ENCODE measurements around the gene TLE4. TPM values are rescaled to one million over a fixed set of nuclear protein-coding genes. Genes with fewer than 3 reads are reported as not detected.

The TLE4 gene
- total RNA-seq, 2 experiments from 2014 or later = 125 to 136 TPM

DNA sequence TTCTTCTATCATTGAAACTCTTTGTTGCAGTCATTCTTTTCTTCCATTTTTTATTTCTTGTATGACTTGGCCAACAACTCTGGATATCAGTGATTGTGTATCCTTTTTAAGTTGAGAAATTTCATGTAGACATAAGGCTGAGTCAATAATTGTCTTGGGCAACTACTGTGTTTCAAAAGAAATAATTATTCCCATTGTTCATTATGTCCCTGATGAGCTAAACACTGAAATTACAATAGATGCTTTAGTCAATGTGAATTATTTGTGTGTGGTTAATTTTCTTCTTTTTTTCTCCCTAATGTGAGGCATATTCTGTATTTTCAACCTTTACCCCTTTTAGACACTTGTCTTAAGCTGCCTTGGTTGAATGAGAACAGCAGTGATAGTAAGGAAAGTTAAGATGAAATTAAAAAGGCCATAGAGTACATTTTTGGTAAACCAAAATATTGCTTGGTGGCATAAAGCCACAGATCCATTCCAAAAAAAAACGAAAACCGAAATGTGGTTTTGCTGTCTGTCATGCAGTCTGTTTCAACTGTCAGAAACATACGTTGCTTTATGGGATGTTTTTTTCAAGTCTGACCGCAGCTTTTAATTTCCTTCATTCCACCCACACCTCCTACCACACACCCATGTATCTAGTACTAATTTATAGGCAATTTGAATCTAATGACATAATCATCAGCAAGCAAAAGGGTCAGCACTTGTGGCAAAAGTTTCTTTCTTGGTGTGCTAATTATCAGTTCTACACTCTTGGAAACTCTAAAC, 21.1 kb downstream of the TLE4 start:
- peak overlapping the region; percentile 72 for H3K27ac Mint-ChIP-seq
- TF ChIP-seq, protein P1, sequence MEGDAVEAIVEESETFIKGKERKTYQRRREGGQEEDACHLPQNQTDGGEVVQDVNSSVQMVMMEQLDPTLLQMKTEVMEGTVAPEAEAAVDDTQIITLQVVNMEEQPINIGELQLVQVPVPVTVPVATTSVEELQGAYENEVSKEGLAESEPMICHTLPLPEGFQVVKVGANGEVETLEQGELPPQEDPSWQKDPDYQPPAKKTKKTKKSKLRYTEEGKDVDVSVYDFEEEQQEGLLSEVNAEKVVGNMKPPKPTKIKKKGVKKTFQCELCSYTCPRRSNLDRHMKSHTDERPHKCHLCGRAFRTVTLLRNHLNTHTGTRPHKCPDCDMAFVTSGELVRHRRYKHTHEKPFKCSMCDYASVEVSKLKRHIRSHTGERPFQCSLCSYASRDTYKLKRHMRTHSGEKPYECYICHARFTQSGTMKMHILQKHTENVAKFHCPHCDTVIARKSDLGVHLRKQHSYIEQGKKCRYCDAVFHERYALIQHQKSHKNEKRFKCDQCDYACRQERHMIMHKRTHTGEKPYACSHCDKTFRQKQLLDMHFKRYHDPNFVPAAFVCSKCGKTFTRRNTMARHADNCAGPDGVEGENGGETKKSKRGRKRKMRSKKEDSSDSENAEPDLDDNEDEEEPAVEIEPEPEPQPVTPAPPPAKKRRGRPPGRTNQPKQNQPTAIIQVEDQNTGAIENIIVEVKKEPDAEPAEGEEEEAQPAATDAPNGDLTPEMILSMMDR (IDR thresholded peaks at IDR 0.05) = no peak
- POLR2A ChIA-PET = interaction anchor here (1.4 kb wide), 1 partner anchor 21 kb away, joined by 10 read pairs; the partner anchor contains the start of gene TLE4
- H3K36me3 Mint-ChIP-seq (ENCODE audit: low read depth) = peaks cover 26% of the 10 kb centered on the region
- intact Hi-C loops (cut with DNase I, micrococcal nuclease) = no loop called here
- CTCF ChIA-PET = interaction anchor here (1.0 kb wide), 1 partner anchor 11 kb away, joined by 3 read pairs; no protein-coding TSS in a partner anchor
- H3K27me3 ChIP-seq (ENCODE audit: control insufficient read depth in 1 of 2, insufficient read depth in 2 of 2, low read length in 2 of 2) = no peaks in the 10 kb centered on the region
- no peaks in the 10 kb centered on the region for H3K9me3 ChIP-seq (ENCODE audit: control insufficient read depth in 1 of 2, insufficient read depth in 1 of 2, low read length in 2 of 2)
- H3K4me3 Mint-ChIP-seq = peak overlapping the region; percentile 76
- H3K27ac ChIP-seq (ENCODE audit: low read depth in 1 of 2, low read length in 2 of 2) = no peak overlapping the region
- ATAC-seq (ENCODE audit: poor library complexity) (peak; percentile 91), DNase-seq (peak in 4 of 14 experiments; percentile 26 to 75 (median 63))
- H3K4me3 ChIP-seq (ENCODE audit: low read length) = no peak overlapping the region
- H3K4me1 Mint-ChIP-seq (ENCODE audit: low read depth) = peaks cover 87% of the 10 kb centered on the region
- H3K4me1 ChIP-seq (ENCODE audit: insufficient read depth, low read length) = peaks cover 14% of the 10 kb centered on the region
- H3K9me3 Mint-ChIP-seq = no peaks in the 10 kb centered on the region
- no peaks in the 10 kb centered on the region for H3K27me3 Mint-ChIP-seq
- H3K36me3 ChIP-seq (ENCODE audit: insufficient read depth, low read length) = peaks cover 5% of the 10 kb centered on the region

- Mint-ChIP-seq H3K36me3 (ENCODE audit: low read depth) (peaks cover 14% of the 10 kb centered on the region), H3K27ac (no peak overlapping the region), H3K4me3 (no peak overlapping the region), H3K27me3 (no peaks in the 10 kb centered on the region), H3K4me1 (ENCODE audit: low read depth) (peaks cover 59% of the 10 kb centered on the region), H3K9me3 (peaks cover 7% of the 10 kb centered on the region)
- ATAC-seq (ENCODE audit: poor library complexity) (no peak), DNase-seq (no peak)
- Histone ChIP-seq H3K36me3 (ENCODE audit: insufficient read depth, low read length) (no peaks in the 10 kb centered on the region), H3K27ac (ENCODE audit: low read depth in 1 of 2, low read length in 2 of 2) (no peak overlapping the region), H3K4me3 (ENCODE audit: low read length) (no peak overlapping the region), H3K4me1 (ENCODE audit: insufficient read depth, low read length) (peaks cover 10% of the 10 kb centered on the region), H3K27me3 (ENCODE audit: control insufficient read depth in 1 of 2, insufficient read depth in 2 of 2, low read length in 2 of 2) (no peaks in the 10 kb centered on the region), H3K9me3 (ENCODE audit: control insufficient read depth in 1 of 2, insufficient read depth in 1 of 2, low read length in 2 of 2) (peaks cover 0 to 9% of the 10 kb centered on the region in 2 experiments)
- intact Hi-C loops (cut with DNase I, micrococcal nuclease) = no loop called here
- POLR2A ChIA-PET = interaction anchor here (1.6 kb wide), 1 partner anchor 17 kb away, joined by 4 read pairs; no protein-coding TSS in a partner anchor
- CTCF ChIA-PET = no interaction called here
- TF ChIP-seq, protein P1 (IDR thresholded peaks at IDR 0.05) = no peak
Measured at GRCh38 chr9:79598562-79599345, 27.0 kb downstream of the TLE4 start.

GRCh38 chr9:79600466-79600865, 28.7 kb downstream of the TLE4 start:
- Mint-ChIP-seq H3K27ac (no peak overlapping the region), H3K4me1 (ENCODE audit: low read depth) (peaks cover 44% of the 10 kb centered on the region), H3K27me3 (no peaks in the 10 kb centered on the region), H3K9me3 (peaks cover 7% of the 10 kb centered on the region), H3K4me3 (no peak overlapping the region), H3K36me3 (ENCODE audit: low read depth) (peaks cover 14% of the 10 kb centered on the region)
- Histone ChIP-seq H3K4me3 (ENCODE audit: low read length) (no peak overlapping the region), H3K27me3 (ENCODE audit: control insufficient read depth in 1 of 2, insufficient read depth in 2 of 2, low read length in 2 of 2) (no peaks in the 10 kb centered on the region), H3K36me3 (ENCODE audit: insufficient read depth, low read length) (no peaks in the 10 kb centered on the region), H3K9me3 (ENCODE audit: control insufficient read depth in 1 of 2, insufficient read depth in 1 of 2, low read length in 2 of 2) (peaks cover 0 to 9% of the 10 kb centered on the region in 2 experiments), H3K27ac (ENCODE audit: low read depth in 1 of 2, low read length in 2 of 2) (no peak overlapping the region), H3K4me1 (ENCODE audit: insufficient read depth, low read length) (peaks cover 14% of the 10 kb centered on the region)
- ATAC-seq (ENCODE audit: poor library complexity) (no peak), DNase-seq (no peak)
- CTCF ChIA-PET = no interaction called here
- intact Hi-C loops (cut with DNase I, micrococcal nuclease) = no loop called here
- POLR2A ChIA-PET = no interaction called here
- TF ChIP-seq, protein P1 (IDR thresholded peaks at IDR 0.05) = no peak

Data from CD4-positive, alpha-beta T cell (primary cell).